ENCODE results near the gene PRKN.

PRKN gene

DNA sequence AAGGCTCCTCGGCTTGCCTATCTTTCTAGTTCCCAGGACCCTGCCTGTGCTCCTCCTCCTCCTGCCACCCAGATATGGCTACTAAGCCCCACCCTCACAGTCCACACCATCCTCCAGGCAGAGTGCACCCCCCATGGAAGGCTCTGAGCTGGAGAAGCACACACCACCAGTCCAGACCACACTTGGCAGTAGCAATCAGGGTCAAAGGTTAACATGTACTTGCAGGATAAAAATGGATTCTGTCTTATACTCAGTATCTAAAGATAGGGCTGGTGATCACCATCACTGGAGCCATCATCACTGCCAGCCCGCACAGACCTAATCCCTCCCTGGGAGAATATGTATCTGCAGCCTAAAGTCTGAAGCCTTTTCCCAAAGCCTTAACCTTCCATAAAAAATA is 83.4 kb downstream of the PRKN start:
- no peak overlapping the region for H3K4me3 ChIP-seq (ENCODE audit: low read depth, low read length)
- no peak for DNase-seq (ENCODE audit: low read depth)
- TF ChIP-seq, protein P1, sequence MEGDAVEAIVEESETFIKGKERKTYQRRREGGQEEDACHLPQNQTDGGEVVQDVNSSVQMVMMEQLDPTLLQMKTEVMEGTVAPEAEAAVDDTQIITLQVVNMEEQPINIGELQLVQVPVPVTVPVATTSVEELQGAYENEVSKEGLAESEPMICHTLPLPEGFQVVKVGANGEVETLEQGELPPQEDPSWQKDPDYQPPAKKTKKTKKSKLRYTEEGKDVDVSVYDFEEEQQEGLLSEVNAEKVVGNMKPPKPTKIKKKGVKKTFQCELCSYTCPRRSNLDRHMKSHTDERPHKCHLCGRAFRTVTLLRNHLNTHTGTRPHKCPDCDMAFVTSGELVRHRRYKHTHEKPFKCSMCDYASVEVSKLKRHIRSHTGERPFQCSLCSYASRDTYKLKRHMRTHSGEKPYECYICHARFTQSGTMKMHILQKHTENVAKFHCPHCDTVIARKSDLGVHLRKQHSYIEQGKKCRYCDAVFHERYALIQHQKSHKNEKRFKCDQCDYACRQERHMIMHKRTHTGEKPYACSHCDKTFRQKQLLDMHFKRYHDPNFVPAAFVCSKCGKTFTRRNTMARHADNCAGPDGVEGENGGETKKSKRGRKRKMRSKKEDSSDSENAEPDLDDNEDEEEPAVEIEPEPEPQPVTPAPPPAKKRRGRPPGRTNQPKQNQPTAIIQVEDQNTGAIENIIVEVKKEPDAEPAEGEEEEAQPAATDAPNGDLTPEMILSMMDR (IDR thresholded peaks at IDR 0.05; ENCODE audit: low read depth, low read length, missing control alignments), result no peak

DNA sequence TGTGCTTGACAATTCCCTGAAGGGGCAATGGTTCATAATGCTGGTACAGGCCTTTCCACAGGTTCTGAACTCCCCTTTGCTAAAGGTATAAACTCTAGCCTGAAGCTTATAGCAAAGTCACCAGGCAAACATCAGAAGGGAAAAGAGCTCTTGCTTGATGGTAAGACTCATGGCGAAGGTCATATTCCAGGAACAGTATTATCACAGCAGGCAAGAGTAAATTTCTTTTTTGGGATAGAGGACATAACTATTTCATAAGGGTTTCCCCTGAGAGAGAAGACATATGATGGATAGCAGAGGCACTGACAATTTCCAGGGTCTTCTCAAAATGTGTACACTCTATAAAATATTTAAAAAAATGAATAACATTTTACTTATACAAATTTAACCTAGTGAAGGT is 86.8 kb downstream of the PRKN start:
- TF ChIP-seq, protein P1 (IDR thresholded peaks at IDR 0.05; ENCODE audit: low read depth, low read length, missing control alignments), result no peak
- no peak overlapping the region for H3K4me3 ChIP-seq (ENCODE audit: low read depth, low read length)
- DNase-seq (ENCODE audit: low read depth), result no peak

DNA sequence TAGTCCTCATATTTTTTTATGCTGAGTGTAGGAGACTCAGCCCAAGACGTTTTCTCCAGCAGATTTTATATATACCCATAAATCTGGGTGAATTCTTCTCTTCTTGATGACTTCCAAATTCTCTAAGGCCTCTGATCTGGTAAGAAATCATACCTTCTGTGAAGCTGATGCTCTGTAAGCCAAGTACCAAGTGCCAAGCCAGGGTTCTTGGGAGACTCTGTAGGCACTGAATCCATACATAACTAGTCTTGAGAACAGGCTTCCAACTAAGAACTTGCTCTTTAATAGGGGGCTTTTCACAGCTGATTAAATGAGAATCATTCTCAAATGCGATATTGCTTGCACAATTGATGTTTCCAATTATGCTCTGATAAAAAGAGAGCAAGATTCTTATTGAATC is 87.6 kb downstream of the PRKN start:
- TF ChIP-seq, protein P1 (IDR thresholded peaks at IDR 0.05; ENCODE audit: low read depth, low read length, missing control alignments), result no peak
- no peak overlapping the region for H3K4me3 ChIP-seq (ENCODE audit: low read depth, low read length)
- no peak for DNase-seq (ENCODE audit: low read depth)

DNA sequence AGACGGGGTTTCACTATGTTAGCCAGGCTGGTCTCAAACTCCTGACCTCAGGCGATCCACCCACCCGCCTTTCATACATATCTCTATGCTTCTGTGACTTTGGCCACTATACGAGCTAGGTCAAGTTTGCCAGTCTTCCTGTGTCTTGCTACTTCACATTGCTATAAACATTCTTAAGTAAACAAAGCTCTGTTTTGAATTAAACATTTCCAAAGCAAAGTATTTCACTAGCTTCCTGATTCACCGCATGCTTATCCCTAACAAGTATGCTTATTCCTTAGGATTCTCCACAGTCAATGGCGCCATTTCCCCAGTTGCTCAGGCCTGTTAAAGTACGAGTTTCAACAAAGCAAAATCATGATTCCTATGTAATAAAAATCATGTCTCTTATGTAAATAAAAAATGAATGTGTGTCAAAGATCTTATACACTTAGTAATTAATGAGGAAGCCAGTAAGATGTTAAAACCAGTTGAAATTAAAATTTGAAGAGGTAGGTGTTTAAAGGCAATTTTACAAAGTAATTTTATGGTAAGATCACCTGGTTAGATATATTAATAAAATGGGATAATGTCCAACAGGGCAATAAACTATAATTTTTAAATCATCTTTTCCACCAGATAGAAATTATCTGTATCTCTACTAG is 88.5 kb downstream of the PRKN start:
- TF ChIP-seq, protein P1 (IDR thresholded peaks at IDR 0.05; ENCODE audit: low read depth, low read length, missing control alignments), result no peak
- no peak overlapping the region for H3K4me3 ChIP-seq (ENCODE audit: low read depth, low read length)
- no peak for DNase-seq (ENCODE audit: low read depth)

DNA sequence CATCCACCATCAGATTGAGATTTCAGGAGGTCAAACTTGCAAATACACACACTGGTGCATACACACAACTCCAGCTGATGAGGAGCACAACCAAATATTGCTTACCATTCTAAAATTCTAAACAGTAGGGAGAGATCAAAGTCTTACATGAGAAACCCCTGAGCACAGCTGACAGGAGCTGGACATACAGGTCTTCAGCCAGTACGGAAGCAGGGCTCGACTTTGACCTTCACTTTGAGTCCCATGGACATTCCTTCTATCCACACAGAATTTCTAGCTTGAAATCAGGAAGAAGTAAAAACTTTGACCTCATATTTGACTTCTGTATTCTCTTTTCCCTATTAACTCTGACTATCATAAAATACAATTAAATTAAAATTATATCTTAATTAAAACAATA is 90.2 kb downstream of the PRKN start:
- no peak for DNase-seq (ENCODE audit: low read depth)
- TF ChIP-seq, protein P1 (IDR thresholded peaks at IDR 0.05; ENCODE audit: low read depth, low read length, missing control alignments), result no peak
- H3K4me3 ChIP-seq (ENCODE audit: low read depth, low read length), result no peak overlapping the region

DNA sequence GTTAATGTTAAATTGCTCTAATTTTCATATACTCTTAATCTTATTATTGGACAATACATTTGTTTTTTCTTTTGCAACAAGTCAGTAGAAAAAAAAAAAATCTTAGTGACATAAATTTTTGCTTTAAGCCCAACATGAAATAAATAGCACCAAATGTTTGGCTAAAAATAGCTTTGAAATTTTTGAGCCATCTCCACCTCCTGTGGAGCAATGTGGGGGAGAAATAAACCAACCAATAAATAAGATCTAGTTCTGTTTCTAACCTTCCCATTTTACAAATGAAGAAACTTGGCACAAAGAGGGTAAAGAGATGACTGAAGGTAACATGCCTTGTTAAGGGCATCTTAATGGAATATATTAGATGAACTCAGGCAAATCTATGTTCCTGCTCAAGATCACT is 91.4 kb downstream of the PRKN start:
- H3K4me3 ChIP-seq (ENCODE audit: low read depth, low read length), result no peak overlapping the region
- DNase-seq (ENCODE audit: low read depth), result no peak
- TF ChIP-seq, protein P1 (IDR thresholded peaks at IDR 0.05; ENCODE audit: low read depth, low read length, missing control alignments), result no peak

DNA sequence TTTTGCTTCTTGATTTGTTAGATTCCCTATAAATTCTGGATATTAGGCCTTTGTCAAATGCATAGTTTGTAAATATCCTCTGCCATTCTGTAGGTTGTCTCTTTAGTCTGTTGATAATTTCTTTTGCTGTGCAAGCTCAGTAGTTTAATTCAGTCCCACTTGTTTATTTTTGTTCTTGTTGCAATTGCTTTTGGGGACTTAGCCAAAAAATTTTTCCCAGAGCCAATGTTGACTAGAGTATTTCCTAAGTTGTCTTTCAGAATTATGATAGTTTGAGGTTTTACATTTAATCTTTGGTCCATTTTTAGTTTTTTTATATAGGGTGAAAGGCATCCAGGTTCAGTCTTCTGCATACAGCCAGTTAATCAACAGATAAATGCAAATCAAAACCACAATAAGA is 96.0 kb downstream of the PRKN start:
- DNase-seq (ENCODE audit: low read depth), result no peak
- no peak overlapping the region for H3K4me3 ChIP-seq (ENCODE audit: low read depth, low read length)
- TF ChIP-seq, protein P1 (IDR thresholded peaks at IDR 0.05; ENCODE audit: low read depth, low read length, missing control alignments), result no peak

Measured in GM12864 (cell line).